ENCODE results near the gene ADAMTS2. TPM values are rescaled to one million over a fixed set of nuclear protein-coding genes. Genes with fewer than 3 reads are reported as not detected.

Gene ADAMTS2
- total and polyA plus RNA-seq, 2 experiments from 2014 or later: 1.6 to 8.1 TPM

DNA sequence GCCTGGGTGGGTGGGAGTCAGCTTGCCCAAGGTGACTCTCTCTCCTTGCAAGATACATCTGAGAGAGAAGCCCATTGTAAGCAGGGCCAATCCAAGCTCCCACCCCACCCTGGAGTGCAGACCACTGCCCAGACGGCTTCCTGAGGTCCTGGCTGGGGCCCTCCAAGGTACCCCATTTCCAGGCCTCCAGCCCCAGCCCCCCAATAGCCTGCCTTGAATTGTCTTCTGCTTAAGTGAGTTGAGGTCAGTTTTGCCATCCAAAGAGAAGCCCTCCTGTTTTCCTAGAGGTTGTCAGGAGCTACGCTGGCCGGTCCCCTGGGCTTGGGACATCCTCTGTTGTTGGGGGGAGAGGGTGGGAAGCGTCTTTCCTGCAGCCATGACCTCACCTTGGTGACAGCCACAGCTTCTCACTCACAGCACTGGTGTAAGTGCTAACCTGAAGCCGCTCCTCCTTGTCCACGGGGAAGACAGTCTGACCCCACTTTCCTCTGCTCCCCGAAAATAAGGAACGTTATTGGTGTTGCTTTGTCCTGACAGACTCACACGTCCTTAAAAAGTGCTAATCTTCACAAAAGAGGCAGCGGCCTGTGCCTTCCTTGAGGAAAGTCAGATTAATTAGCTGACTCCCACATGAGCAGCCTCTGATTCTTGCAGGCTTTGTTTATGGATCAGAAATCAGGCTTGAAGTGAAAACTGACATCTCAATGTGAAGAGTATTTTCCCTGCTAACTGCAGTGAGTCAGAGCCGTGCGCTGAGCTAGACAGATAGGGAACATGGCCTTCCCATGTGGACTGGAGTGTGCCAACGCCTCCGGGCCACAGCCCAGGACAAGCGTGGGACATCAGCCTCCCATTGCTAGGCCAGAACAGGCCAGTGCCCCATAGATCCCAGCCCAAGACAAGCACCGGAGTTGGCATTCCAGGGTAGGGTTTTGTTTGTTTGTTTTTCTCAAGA is 52.3 kb downstream of the ADAMTS2 start:
- Histone ChIP-seq H3K4me1 (ENCODE audit: insufficient read depth) (no peaks in the 10 kb centered on the region), H3K36me3 (ENCODE audit: insufficient read depth) (no peaks in the 10 kb centered on the region), H3K27me3 (ENCODE audit: insufficient read depth) (no peaks in the 10 kb centered on the region), H4K20me1 (replicated peaks; ENCODE audit: insufficient read depth) (no peaks in the 10 kb centered on the region), H3K4me2 (no peak overlapping the region), H3K27ac (ENCODE audit: low read depth) (no peak overlapping the region), H2AFZ (no peak overlapping the region), H3K4me3 (no peak overlapping the region), H3K9me2 (ENCODE audit: insufficient read depth) (no peaks in the 10 kb centered on the region), H3F3A (replicated peaks; ENCODE audit: low read depth) (no peaks in the 10 kb centered on the region), H3K79me2 (replicated peaks; ENCODE audit: insufficient read depth) (no peaks in the 10 kb centered on the region)
- Mint-ChIP-seq H3K27ac (no peak overlapping the region), H3K36me3 (ENCODE audit: low read depth) (no peaks in the 10 kb centered on the region), H3K4me1 (no peaks in the 10 kb centered on the region), H3K4me3 (no peak overlapping the region), H3K9me3 (no peaks in the 10 kb centered on the region), H3K27me3 (ENCODE audit: insufficient read depth, low read depth, poor library complexity) (peaks cover 5% of the 10 kb centered on the region)
- TF ChIP-seq EZH2 (IDR thresholded peaks at IDR 0.05; ENCODE audit: low read depth, unreplicated experiment) (no peak), NANOG (IDR thresholded peaks at IDR 0.05; ENCODE audit: borderline replicate concordance) (no peak), POLR2AphosphoS5 (IDR thresholded peaks at IDR 0.05; ENCODE audit: low read depth) (no peak), CREB1 (CRISPR knock-in tag; IDR thresholded peaks at IDR 0.05; ENCODE audit: low read depth) (no peak), JUNB (IDR thresholded peaks at IDR 0.05; ENCODE audit: unreplicated experiment) (no peak), EZH2phosphoT487 (IDR thresholded peaks at IDR 0.05; ENCODE audit: unreplicated experiment) (no peak), ZNF114 (CRISPR knock-in tag; IDR thresholded peaks at IDR 0.05) (no peak), STAT1 (IDR thresholded peaks at IDR 0.05; ENCODE audit: unreplicated experiment) (no peak), ZNF331 (CRISPR knock-in tag; IDR thresholded peaks at IDR 0.05; ENCODE audit: low read depth) (no peak)
- TF ChIP-seq, protein P1, sequence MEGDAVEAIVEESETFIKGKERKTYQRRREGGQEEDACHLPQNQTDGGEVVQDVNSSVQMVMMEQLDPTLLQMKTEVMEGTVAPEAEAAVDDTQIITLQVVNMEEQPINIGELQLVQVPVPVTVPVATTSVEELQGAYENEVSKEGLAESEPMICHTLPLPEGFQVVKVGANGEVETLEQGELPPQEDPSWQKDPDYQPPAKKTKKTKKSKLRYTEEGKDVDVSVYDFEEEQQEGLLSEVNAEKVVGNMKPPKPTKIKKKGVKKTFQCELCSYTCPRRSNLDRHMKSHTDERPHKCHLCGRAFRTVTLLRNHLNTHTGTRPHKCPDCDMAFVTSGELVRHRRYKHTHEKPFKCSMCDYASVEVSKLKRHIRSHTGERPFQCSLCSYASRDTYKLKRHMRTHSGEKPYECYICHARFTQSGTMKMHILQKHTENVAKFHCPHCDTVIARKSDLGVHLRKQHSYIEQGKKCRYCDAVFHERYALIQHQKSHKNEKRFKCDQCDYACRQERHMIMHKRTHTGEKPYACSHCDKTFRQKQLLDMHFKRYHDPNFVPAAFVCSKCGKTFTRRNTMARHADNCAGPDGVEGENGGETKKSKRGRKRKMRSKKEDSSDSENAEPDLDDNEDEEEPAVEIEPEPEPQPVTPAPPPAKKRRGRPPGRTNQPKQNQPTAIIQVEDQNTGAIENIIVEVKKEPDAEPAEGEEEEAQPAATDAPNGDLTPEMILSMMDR (conservative IDR thresholded peaks at IDR 0.05; ENCODE audit: low read depth in 2 of 2): no peak
- TF ChIP-seq, protein P2, sequence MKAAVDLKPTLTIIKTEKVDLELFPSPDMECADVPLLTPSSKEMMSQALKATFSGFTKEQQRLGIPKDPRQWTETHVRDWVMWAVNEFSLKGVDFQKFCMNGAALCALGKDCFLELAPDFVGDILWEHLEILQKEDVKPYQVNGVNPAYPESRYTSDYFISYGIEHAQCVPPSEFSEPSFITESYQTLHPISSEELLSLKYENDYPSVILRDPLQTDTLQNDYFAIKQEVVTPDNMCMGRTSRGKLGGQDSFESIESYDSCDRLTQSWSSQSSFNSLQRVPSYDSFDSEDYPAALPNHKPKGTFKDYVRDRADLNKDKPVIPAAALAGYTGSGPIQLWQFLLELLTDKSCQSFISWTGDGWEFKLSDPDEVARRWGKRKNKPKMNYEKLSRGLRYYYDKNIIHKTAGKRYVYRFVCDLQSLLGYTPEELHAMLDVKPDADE (IDR thresholded peaks at IDR 0.05): no peak
- TF ChIP-seq, protein P3, sequence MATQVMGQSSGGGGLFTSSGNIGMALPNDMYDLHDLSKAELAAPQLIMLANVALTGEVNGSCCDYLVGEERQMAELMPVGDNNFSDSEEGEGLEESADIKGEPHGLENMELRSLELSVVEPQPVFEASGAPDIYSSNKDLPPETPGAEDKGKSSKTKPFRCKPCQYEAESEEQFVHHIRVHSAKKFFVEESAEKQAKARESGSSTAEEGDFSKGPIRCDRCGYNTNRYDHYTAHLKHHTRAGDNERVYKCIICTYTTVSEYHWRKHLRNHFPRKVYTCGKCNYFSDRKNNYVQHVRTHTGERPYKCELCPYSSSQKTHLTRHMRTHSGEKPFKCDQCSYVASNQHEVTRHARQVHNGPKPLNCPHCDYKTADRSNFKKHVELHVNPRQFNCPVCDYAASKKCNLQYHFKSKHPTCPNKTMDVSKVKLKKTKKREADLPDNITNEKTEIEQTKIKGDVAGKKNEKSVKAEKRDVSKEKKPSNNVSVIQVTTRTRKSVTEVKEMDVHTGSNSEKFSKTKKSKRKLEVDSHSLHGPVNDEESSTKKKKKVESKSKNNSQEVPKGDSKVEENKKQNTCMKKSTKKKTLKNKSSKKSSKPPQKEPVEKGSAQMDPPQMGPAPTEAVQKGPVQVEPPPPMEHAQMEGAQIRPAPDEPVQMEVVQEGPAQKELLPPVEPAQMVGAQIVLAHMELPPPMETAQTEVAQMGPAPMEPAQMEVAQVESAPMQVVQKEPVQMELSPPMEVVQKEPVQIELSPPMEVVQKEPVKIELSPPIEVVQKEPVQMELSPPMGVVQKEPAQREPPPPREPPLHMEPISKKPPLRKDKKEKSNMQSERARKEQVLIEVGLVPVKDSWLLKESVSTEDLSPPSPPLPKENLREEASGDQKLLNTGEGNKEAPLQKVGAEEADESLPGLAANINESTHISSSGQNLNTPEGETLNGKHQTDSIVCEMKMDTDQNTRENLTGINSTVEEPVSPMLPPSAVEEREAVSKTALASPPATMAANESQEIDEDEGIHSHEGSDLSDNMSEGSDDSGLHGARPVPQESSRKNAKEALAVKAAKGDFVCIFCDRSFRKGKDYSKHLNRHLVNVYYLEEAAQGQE (IDR thresholded peaks at IDR 0.05; ENCODE audit: unreplicated experiment): no peak
- TF ChIP-seq, protein P4, sequence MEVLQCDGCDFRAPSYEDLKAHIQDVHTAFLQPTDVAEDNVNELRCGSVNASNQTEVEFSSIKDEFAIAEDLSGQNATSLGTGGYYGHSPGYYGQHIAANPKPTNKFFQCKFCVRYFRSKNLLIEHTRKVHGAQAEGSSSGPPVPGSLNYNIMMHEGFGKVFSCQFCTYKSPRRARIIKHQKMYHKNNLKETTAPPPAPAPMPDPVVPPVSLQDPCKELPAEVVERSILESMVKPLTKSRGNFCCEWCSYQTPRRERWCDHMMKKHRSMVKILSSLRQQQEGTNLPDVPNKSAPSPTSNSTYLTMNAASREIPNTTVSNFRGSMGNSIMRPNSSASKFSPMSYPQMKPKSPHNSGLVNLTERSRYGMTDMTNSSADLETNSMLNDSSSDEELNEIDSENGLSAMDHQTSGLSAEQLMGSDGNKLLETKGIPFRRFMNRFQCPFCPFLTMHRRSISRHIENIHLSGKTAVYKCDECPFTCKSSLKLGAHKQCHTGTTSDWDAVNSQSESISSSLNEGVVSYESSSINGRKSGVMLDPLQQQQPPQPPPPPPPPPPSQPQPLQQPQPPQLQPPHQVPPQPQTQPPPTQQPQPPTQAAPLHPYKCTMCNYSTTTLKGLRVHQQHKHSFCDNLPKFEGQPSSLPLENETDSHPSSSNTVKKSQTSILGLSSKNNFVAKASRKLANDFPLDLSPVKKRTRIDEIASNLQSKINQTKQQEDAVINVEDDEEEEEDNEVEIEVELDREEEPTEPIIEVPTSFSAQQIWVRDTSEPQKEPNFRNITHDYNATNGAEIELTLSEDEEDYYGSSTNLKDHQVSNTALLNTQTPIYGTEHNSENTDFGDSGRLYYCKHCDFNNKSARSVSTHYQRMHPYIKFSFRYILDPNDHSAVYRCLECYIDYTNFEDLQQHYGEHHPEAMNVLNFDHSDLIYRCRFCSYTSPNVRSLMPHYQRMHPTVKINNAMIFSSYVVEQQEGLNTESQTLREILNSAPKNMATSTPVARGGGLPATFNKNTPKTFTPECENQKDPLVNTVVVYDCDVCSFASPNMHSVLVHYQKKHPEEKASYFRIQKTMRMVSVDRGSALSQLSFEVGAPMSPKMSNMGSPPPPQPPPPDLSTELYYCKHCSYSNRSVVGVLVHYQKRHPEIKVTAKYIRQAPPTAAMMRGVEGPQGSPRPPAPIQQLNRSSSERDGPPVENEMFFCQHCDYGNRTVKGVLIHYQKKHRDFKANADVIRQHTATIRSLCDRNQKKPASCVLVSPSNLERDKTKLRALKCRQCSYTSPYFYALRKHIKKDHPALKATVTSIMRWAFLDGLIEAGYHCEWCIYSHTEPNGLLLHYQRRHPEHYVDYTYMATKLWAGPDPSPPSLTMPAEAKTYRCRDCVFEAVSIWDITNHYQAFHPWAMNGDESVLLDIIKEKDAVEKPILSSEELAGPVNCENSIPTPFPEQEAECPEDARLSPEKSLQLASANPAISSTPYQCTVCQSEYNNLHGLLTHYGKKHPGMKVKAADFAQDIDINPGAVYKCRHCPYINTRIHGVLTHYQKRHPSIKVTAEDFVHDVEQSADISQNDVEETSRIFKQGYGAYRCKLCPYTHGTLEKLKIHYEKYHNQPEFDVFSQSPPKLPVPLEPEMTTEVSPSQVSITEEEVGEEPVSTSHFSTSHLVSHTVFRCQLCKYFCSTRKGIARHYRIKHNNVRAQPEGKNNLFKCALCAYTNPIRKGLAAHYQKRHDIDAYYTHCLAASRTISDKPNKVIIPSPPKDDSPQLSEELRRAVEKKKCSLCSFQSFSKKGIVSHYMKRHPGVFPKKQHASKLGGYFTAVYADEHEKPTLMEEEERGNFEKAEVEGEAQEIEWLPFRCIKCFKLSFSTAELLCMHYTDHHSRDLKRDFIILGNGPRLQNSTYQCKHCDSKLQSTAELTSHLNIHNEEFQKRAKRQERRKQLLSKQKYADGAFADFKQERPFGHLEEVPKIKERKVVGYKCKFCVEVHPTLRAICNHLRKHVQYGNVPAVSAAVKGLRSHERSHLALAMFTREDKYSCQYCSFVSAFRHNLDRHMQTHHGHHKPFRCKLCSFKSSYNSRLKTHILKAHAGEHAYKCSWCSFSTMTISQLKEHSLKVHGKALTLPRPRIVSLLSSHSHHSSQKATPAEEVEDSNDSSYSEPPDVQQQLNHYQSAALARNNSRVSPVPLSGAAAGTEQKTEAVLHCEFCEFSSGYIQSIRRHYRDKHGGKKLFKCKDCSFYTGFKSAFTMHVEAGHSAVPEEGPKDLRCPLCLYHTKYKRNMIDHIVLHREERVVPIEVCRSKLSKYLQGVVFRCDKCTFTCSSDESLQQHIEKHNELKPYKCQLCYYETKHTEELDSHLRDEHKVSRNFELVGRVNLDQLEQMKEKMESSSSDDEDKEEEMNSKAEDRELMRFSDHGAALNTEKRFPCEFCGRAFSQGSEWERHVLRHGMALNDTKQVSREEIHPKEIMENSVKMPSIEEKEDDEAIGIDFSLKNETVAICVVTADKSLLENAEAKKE (CRISPR knock-in tag; IDR thresholded peaks at IDR 0.05): no peak
- DNase-seq (ENCODE audit: low spot score) (no peak), ATAC-seq (no peak)

All from GM23338 (cell line).